ENCODE data around the gene KCNMA1.
A peak's percentile ranks its signal among the peaks of the same experiment; 100 is the strongest.

Gene KCNMA1

DNA sequence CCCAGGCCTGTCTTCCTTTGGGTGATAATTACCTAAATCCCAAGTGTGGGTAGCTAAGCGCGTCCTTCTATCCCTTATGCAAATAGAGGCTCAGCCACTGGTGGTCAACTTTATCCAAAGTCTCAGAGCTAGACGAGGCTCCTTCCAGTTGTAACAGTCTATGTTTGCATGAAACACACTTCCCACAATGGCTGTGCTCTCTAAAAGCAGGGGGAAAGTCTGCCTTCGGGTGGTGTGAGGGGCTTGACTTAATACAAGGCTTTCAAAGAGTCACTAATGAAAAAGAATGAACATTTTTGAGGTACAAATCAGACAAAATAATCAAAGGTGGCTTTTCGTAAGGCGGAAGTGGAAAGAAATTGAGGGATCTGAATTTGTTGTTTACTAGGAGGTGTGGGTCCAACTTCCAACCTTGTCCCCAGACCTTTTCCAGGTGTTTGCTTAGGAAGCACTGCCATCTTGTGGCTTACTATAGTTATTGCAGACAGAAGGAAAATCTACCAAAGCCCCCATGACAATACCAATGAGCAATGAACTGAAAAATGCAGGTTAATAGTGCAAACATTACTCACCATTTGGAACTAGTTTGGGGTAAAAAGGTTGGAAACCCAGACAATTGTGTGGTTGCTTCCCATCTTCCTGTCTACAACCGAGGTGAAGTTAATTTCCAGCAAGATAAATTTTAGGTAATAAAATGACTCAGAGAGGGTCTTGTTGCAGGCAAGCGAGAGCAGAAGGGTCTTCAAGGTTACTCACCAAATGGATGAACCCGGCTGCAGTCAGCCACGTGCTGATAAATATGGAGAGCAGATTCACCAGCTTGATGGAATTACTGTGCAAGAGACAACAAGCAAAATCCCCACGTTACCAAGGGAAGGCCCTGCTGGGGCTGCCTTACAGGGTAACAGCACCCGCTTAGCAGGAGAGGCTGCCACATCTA, 525.7 kb downstream of the KCNMA1 start:
- no peak overlapping the region for H3K4me3 ChIP-seq (replicated peaks; ENCODE audit: low read depth, low read length)
- no peak for DNase-seq (ENCODE audit: extremely low read depth, insufficient read length)
- H3K27me3 ChIP-seq (replicated peaks; ENCODE audit: control insufficient read depth, insufficient read depth, low read length), result no peaks in the 10 kb centered on the region
- no peaks in the 10 kb centered on the region for H3K36me3 ChIP-seq (ENCODE audit: control insufficient read depth, insufficient read depth, low read length)
- TF ChIP-seq, protein P1, sequence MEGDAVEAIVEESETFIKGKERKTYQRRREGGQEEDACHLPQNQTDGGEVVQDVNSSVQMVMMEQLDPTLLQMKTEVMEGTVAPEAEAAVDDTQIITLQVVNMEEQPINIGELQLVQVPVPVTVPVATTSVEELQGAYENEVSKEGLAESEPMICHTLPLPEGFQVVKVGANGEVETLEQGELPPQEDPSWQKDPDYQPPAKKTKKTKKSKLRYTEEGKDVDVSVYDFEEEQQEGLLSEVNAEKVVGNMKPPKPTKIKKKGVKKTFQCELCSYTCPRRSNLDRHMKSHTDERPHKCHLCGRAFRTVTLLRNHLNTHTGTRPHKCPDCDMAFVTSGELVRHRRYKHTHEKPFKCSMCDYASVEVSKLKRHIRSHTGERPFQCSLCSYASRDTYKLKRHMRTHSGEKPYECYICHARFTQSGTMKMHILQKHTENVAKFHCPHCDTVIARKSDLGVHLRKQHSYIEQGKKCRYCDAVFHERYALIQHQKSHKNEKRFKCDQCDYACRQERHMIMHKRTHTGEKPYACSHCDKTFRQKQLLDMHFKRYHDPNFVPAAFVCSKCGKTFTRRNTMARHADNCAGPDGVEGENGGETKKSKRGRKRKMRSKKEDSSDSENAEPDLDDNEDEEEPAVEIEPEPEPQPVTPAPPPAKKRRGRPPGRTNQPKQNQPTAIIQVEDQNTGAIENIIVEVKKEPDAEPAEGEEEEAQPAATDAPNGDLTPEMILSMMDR (IDR thresholded peaks at IDR 0.05; ENCODE audit: insufficient read depth, low read length, poor library complexity, severe bottlenecking), result peak; percentile 72

DNA sequence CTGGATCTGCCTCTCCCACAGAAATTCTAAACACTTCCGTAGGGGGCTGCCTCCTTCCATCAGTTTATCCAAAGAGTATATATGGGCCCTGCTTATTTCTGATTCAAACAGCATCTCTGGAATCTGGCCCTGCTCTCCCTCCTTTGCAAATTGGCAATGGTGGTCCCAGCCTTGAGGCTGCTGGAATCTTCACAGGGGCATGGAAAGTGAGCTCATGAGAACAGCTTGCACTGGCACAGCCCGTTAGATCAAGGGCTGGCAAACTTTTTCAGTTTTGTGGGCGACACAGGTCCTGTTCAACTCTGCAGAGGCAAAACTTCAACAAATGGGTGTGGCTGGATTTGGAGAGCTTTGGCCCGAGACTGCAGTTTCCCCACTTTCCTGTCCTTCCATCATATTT, 526.9 kb downstream of the KCNMA1 start:
- TF ChIP-seq, protein P1 (IDR thresholded peaks at IDR 0.05; ENCODE audit: insufficient read depth, low read length, poor library complexity, severe bottlenecking), result no peak
- Histone ChIP-seq H3K36me3 (ENCODE audit: control insufficient read depth, insufficient read depth, low read length) (no peaks in the 10 kb centered on the region), H3K27me3 (replicated peaks; ENCODE audit: control insufficient read depth, insufficient read depth, low read length) (no peaks in the 10 kb centered on the region), H3K4me3 (replicated peaks; ENCODE audit: low read depth, low read length) (no peak overlapping the region)
- DNase-seq (ENCODE audit: extremely low read depth, insufficient read length), result no peak

DNA sequence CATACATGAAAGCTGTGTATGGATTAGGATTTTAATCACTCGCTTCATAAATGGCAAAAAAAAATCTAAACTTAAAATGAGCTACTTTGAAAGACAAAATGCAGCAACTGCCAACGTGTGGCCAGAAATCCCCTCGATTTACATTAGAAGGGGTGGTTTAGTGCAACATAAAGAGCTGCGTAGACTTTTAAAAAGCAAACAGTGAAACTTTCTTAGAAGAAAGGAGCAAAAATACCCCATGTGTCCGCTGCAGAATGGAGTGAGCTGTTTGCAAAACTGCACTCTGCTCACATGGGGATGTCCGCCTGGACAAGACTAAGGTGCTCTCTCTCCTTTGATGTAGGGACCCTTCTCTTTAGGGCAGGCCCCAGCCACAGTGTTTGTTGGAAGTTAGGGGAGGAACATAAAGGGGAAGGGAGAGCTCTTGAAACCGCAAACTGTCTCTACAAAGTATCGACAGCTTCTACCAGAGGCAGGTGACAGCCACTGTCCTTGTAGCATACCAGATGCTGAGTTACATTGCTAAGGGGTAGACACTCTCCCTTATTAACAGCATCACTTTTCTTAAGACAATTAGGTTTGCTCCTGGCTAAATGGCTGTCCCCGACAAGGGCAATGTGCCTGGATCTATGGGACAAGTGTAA, 528.1 kb downstream of the KCNMA1 start:
- H3K4me3 ChIP-seq (replicated peaks; ENCODE audit: low read depth, low read length), result no peak overlapping the region
- no peaks in the 10 kb centered on the region for H3K27me3 ChIP-seq (replicated peaks; ENCODE audit: control insufficient read depth, insufficient read depth, low read length)
- no peaks in the 10 kb centered on the region for H3K36me3 ChIP-seq (ENCODE audit: control insufficient read depth, insufficient read depth, low read length)
- no peak for DNase-seq (ENCODE audit: extremely low read depth, insufficient read length)
- TF ChIP-seq, protein P1 (IDR thresholded peaks at IDR 0.05; ENCODE audit: insufficient read depth, low read length, poor library complexity, severe bottlenecking), result no peak

DNA sequence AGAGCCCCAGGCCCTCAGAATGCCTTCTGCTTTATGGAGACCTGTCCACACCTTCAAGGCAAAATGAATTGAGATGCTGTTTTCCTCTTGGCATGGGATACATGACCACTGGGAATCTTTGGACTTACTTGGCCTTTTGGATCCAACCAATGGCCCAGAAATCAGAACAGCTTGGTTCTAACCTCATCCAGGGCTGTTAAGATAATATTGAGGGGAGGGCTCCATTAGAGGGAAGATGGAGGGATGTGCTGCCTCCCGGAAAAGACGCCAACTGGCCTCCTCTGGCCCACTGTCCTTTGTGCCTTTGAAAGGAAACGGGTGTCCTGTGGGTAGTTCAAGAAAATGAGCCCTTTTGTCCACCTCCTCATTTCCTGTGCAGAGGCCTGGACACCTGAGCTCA, 530.9 kb downstream of the KCNMA1 start:
- H3K27me3 ChIP-seq (replicated peaks; ENCODE audit: control insufficient read depth, insufficient read depth, low read length), result no peaks in the 10 kb centered on the region
- TF ChIP-seq, protein P1 (IDR thresholded peaks at IDR 0.05; ENCODE audit: insufficient read depth, low read length, poor library complexity, severe bottlenecking), result no peak

DNA sequence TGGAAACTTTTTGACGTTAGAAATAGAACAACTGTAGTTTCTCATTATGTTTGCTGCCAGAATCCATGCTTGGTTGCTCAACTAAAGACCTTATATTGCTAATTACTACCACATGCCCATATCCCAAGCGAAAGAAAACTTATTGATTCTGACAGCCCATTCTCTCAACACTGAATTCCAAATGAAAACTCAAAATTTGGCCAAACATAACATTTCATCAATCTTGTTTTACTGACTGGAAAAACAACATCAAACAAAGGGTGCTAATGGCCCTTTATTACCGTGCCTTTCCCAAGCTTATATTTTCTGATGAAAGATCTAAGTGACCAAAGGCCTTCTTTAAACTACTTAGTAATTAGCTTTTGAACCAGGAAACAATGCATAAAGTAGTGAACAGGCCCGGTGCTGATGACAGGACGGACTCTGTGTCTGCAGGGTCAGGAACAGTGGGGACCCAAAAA, 531.8 kb downstream of the KCNMA1 start:
- DNase-seq (ENCODE audit: extremely low read depth, insufficient read length), result no peak
- H3K36me3 ChIP-seq (ENCODE audit: control insufficient read depth, insufficient read depth, low read length), result no peaks in the 10 kb centered on the region
- H3K4me3 ChIP-seq (replicated peaks; ENCODE audit: low read depth, low read length), result no peak overlapping the region
- no peaks in the 10 kb centered on the region for H3K27me3 ChIP-seq (replicated peaks; ENCODE audit: control insufficient read depth, insufficient read depth, low read length)
- TF ChIP-seq, protein P1 (IDR thresholded peaks at IDR 0.05; ENCODE audit: insufficient read depth, low read length, poor library complexity, severe bottlenecking), result no peak

More for the DNA sequence above, 530.9 kb downstream of the KCNMA1 start:
- no peak overlapping the region for H3K4me3 ChIP-seq (replicated peaks; ENCODE audit: low read depth, low read length)
- no peak for DNase-seq (ENCODE audit: extremely low read depth, insufficient read length)
- H3K36me3 ChIP-seq (ENCODE audit: control insufficient read depth, insufficient read depth, low read length), result no peaks in the 10 kb centered on the region
